HG03558 (cell line): ENCODE data around the gene FADS2.

ENCODE experiments used
- ATAC-seq: cut with Tn5 transposase; IDR thresholded peaks from one replicate; pipeline ENCODE4 v1.9.1; 2021; ENCODE audit warnings: moderate number of reproducible peaks; ENCODE audit not compliant: unreplicated experiment; ENCODE audit errors: extremely low read depth

The FADS2 gene

GRCh38 chr11:61817471-61818202, 10.5 kb upstream of the FADS2 start:
- no peak for ATAC-seq

DNA sequence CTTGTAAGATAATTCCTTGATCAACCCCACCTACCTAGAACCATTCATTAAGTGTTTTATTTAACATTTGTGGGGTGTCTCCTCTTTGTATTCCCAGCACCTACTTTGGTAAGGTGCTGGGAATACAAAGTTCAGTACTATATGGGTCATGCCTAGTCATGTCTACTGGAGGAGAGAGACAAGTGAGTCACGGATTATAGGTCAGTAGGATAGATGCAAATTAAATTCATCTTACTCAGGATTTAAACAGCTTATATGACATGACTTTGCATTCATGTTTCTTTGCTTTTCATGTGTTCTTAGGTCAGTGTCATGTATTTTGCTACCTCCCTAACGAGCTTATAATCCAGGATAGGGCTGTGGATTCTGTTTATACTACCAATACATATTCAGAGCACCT, 7.9 kb upstream of the FADS2 start:
- ATAC-seq: no peak

- no peak for ATAC-seq
These were observed 1.1 kb upstream of the FADS2 start for GRCh38 chr11:61826930-61827570.

DNA sequence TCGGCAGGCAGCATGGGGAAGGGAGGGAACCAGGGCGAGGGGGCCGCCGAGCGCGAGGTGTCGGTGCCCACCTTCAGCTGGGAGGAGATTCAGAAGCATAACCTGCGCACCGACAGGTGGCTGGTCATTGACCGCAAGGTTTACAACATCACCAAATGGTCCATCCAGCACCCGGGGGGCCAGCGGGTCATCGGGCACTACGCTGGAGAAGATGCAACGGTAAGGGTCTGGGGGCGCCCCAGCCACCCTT, 204 bp downstream of the FADS2 start:
- no peak for ATAC-seq

DNA sequence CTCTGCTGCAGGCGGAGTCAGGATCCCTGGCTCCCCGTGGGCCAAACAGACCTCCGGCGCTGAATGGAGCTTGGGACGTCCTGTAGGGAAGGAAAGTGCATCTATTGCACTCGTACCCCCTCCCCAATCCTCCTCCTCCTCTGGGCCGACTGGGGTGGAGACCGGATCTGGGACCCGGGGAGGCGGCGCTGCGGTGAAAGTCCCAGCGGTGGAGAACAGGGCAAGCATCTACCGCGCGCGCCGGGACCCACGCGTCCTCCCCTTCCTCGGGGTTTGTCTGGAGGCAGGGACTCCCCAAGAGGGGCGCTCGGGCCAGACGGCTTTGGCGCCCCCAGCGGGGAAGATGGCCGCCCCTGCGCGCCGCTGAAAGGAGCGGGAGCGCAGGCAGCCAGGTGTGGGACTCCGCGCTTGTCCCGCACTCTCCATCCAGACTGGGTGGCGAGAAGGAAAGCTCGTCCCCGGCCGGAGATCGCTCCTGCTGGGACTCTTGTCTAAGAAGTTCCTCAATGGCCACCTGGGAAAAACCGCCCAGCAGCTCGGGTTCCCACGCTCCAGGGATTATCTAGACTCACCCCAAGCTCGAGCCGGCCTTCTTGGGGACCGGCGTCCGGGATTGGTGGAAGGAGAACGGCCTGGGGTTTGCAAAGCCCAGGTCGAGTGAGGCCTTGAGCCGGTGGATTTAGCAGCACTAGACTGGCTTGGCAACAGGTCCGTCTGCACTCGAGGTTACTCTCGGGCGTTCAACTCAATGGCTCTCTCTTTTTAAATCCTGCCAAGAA, 718 bp downstream of the FADS2 start:
- no peak for ATAC-seq

DNA sequence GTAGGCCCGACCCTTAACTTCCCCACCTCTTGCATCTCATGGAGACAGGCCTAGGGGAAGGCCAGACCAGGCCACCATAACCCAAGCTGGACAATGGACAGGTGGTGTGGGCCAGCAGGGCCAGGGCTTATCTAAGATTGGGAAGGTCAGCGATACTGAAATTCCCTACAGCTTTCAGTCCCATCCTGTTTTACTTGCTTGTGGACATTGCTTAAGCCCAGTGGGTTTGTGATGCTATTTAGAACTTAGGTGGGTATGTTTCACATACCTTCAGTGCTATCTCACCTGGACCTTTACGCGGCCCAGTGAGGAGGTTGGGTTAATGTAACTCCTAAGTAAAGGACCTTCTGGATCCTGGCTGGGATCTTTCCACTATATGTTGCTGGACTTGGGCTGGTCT, 1.7 kb downstream of the FADS2 start:
- no peak for ATAC-seq

DNA sequence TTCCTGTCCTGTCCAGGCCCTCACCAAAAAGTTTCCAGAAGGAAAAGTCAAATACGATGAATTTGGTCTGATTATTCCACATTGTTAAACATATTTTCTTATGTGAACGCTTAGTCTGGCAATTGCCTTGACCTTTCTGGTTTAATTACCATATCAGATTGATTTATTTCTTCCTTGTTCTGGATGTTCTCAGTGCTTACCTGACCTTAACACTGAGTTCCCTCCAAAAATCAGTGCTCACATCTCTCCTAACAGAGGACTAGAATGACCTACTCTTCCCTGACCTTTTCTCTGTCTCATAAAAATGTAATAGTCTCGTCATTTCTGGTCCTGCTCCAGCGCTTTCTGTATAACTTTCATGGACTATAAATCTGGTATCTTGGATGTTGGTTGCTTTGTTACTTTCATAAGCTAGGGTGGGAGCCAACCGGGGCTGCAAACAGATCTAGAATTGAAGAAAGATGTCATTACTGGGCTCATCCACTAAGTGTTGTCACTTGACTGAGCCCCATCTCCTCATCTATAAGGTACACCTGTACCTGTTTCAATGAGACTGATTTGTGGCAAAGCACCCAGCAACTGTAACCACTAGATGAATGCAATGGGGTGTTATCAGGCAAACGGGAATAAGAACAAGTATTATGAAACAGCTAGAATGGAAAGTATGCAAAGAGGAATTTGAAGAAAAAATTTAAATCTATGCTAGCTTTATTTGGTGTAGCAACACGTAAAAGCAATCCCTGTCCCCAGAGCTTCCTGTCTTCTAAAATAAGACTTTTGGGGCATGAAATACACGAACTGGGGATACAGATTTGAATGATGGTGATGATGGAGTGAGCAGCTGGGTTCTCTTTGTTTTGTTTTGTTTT, 2.4 kb downstream of the FADS2 start:
- no peak for ATAC-seq

DNA sequence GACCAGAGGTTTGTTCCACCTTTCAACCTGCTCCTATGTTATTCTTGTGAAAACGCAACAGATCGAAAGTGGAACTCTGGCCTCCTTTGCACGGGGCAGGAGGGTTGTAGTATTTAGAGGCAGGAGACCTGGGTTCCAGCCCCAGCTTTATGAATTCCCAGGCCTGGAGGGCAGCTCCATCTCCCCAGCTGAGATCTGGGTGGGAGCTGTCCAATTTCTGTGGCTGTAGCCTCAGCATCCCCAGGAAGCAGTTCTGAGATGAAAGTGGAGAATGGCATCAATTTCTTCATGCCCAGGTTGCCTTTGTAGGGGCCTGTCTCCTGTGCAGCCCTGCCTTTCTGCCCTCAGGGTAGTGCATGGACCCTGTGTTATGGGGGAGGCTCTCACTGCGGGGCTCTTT, 4.1 kb downstream of the FADS2 start:
- ATAC-seq: no peak

DNA sequence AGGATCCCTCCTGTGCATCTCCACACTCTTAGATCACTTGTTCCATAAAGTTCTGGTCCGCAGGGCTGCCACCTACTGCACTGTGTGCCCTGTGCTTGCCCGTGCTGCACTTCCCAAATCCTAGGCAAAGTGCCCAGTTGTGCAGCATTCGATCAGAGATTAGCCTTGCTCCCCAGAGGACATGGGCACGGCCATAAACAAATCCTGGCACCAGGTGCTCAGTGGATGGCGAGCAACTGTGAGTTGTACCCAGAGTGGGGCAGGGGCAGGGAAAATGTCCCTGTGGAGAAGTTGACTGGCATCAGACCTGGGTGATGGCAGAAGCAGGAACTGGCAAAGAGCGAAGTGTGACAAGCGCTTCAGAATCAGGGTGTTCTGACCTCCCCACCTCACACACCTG, 4.7 kb downstream of the FADS2 start:
- ATAC-seq: no peak

DNA sequence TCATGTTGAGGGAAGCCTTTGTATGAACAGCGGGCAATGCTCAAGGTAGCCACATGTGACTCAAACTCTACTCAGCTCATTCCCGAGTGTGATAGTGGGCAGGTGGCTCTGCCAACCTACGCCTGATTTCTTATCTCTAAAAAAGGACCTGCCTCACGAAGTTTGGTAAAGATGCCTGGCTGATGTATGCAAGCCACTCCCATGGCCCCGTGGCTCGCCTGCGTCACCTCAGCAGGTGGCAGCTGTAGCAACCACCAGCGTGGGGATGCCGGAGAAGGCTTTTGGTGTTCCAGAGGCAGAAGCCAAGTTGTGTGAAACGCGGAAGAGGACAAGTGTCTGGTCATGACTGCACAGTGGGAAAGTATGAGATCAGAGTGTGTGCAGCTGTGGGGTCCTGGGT, 5.4 kb downstream of the FADS2 start:
- ATAC-seq: no peak

DNA sequence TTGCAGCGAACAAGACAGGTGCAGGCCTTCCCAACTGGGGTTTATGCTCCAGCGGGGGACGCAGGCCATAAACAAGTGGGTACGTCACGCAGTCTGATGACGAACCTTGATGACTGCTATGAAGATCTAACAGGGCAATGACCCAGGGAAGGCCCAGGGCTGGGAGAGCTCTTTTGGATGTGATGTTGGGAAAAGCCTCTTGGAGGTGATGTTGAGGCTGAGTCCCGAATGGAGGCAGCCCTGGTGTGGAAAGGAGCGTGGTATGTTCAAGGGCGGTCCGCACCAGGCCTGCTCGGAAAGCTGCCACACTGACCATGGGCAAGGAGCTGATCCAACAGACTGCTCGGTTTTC, 5.8 kb downstream of the FADS2 start:
- ATAC-seq: no peak

- ATAC-seq: peak; percentile 88
These were observed 6.4 kb downstream of the FADS2 start for GRCh38 chr11:61834278-61835048.

- no peak for ATAC-seq
These were observed 8.1 kb downstream of the FADS2 start for GRCh38 chr11:61836193-61836592.

GRCh38 chr11:61837411-61838005, 9.4 kb downstream of the FADS2 start:
- no peak for ATAC-seq

DNA sequence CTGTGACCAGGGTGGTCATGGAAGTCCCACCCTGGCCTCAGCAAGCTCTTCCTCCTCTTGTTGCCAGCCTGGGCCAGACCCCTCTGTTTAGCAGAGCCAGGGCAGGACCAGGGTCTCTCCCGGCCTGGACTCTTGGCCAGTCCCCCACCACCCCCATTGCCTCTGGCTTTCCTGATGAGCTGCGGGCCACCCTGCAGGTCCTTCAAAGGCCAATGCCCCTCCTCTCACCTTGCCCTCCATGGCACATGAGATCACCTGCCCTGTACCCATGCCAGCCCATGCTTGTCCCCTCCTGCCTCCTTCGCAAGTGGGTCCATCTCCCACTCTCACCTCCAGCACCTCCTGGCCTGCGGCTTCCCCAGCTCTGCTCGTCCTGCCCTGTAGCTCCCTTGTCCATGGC, 10.4 kb downstream of the FADS2 start:
- ATAC-seq: no peak

- ATAC-seq: no peak
These were observed 10.8 kb downstream of the FADS2 start for GRCh38 chr11:61838921-61839320.

DNA sequence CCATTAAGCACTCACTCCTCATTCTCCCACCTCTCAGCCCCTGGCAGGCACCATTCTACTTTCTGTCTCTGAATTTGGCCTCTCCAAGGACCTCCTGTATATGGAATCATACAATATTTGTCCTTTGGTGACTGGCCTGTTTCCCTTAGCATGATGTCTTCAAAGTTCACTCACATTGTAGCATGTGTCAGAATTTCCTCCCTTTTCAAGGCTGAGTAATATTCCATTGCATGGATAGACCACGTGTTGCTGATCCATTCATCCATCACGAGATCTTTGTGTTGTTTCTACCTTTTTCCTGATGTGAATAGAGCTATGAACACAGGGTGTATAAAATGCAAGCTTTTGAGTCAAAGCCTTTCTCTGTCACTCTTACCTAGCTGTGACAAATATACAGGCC, 11.6 kb downstream of the FADS2 start:
- no peak for ATAC-seq

- ATAC-seq: no peak
These were observed 12.3 kb downstream of the FADS2 start for GRCh38 chr11:61840371-61840770.

GRCh38 chr11:61841636-61842527, 13.8 kb downstream of the FADS2 start:
- no peak for ATAC-seq
